GM19023 (cell line): ENCODE results near the gene FOXC2.

ENCODE experiments used
- ATAC-seq: cut with Tn5 transposase; IDR thresholded peaks from one replicate; pipeline ENCODE4 v1.9.1; 2021; ENCODE audit warnings: mild to moderate bottlenecking, moderate library complexity; ENCODE audit not compliant: unreplicated experiment

FOXC2 gene

DNA sequence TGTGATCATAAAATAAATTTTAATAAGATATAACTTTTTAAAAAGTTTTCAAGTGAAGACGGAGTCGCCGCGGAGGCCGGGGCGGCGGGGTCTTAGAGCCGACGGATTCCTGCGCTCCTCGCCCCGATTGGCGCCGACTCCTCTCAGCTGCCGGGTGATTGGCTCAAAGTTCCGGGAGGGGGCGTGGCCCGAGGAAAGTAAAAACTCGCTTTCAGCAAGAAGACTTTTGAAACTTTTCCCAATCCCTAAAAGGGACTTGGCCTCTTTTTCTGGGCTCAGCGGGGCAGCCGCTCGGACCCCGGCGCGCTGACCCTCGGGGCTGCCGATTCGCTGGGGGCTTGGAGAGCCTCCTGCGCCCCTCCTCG, at the start of gene FOXC2:
FOXC2 (plus strand) TSS at position 229 of the 365 bp plus-strand sequence. CDS start 507 bp downstream, outside the sequence.
- no peak for ATAC-seq

GRCh38 chr16:86517033-86517432, 49.6 kb upstream of the FOXC2 start:
- no peak for ATAC-seq

GRCh38 chr16:86517652-86518258, 48.9 kb upstream of the FOXC2 start:
- ATAC-seq: no peak

DNA sequence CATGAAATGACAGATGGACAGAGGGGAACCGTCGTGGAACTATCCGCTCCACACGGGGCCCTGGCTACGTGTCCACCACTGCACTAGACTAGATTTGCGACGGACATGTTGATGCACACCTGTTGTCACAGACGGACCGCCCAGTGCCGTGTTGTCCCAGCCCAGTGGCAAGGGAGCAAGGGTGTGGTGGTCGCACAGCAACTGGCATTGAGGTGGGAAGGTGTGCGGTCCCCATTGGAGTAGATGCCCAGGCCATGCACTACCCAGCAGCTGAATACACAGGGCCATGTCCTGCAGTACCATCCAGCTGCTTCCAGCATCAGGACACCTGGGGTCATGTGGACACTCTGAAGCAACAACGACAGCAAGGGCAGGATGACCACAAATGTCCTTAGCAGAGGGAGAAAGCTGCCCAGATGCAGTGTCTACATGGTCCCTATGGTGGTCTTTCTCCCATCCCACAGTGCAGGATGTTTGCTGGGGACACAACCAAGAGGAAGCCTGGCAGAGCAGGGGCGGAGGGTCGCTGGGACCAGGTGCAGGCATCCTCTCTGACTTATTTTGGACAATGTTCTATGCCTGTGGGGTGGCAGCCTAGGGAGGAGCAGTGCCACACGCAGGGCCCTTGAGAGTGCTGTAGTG, 47.5 kb upstream of the FOXC2 start:
- no peak for ATAC-seq

GRCh38 chr16:86519649-86520316, 46.8 kb upstream of the FOXC2 start:
- ATAC-seq: no peak

- ATAC-seq: no peak
Measured at GRCh38 chr16:86520317-86521210, 46.1 kb upstream of the FOXC2 start.

DNA sequence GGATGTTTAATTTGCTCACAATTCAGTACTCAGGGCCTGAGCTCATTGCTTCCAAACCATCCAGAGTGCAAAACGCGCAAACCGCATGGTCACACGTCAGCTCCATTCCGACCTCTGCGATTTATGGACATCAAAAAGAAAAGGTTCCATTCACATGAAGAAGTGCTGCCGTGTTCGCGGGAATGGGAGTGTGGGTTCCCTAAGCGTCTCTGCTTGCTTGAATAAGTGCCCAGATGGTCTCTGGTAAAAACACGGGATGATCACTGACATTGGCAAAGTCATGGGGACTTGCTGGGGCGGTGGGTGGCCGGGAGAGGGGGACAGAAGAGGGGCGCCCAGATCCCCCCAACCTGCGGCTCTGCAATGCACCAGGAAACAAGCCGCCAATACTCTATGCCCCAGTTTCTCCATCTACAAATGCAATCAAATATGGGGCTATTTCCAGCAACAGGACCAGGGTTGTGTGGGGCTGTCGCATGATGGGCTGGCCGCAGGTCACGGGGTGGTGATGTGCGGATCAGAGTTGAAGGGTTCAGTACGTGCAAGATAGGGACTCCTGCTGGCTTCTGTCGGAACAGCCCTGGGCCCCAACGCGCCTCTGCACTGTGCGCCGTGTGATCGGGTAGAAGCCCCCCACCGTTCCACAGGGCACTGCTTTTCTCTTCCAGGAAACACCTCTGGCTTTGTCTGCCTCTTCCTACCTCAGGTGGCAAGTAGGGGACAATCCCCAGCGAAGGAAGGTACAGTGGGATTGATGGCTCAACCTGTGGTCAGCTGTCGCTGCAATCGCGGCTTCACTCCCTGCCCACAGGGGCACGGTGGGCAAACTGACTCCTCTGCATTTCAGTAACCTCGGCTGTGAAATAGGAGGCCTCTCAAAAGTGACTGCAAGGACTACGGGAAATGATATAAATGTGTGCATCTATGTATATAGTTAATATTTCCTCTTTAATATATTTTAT, 45.1 kb upstream of the FOXC2 start:
- ATAC-seq: no peak

DNA sequence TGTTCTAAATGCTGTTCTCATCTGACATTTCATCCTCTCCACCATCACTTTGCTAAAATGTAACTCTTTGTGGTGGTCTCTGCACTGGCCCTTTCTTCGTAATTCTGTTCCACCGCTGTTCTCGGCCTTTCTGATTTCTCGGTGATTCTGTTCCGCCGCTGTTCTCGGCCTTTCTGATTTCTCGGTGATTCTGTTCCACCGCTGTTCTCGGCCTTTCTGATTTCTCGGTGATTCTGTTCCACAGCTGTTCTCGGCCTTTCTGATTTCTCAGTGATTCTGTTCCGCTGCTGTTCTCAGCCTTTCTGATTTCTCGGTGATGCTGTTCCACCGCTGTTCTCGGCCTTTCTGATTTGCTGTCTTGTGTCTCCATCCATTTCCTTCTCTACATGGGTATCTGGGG, 44.0 kb upstream of the FOXC2 start:
- no peak for ATAC-seq

- no peak for ATAC-seq
Measured at GRCh38 chr16:86523166-86523740, 43.4 kb upstream of the FOXC2 start.

DNA sequence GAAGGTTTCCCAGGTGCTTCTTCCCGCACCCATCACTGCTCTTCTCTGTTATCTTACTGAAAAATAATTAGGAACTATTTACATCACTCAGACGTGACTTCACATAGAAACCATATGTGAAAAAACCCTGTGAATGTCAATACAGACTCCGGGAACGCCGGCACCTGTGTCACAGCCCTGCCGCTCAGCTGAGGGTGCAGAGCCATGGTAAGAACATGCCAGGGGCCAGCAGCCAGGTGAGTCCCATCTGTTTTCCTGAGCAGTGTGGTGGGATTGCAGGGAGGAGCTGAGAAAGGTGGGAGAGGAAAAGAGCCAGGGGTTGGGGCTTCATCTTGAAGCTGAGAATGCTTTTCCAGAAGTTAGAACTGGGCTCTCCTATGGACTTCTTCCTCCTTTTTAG, 42.6 kb upstream of the FOXC2 start:
- ATAC-seq: no peak

DNA sequence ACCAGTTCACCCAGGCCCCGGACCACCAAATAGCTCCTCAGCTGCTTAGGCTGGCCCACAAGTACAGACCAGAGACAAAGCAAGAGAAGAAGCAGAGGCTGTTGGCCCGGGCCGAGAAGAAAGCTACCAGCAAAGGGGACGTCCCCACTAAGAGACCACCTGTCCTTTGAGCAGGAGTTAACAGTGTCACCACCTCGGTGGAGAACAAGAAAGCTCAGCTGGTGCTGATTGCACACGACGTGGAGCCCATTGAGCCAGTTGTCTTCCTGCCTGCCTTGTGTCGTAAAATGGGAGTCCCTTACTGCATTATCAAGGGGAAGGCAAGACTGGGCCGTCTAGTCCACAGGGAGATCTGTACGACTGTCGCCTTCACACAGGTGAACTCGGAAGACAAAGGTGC, 40.9 kb upstream of the FOXC2 start:
- ATAC-seq: no peak

GRCh38 chr16:86527366-86527765, 39.3 kb upstream of the FOXC2 start:
- ATAC-seq: no peak

DNA sequence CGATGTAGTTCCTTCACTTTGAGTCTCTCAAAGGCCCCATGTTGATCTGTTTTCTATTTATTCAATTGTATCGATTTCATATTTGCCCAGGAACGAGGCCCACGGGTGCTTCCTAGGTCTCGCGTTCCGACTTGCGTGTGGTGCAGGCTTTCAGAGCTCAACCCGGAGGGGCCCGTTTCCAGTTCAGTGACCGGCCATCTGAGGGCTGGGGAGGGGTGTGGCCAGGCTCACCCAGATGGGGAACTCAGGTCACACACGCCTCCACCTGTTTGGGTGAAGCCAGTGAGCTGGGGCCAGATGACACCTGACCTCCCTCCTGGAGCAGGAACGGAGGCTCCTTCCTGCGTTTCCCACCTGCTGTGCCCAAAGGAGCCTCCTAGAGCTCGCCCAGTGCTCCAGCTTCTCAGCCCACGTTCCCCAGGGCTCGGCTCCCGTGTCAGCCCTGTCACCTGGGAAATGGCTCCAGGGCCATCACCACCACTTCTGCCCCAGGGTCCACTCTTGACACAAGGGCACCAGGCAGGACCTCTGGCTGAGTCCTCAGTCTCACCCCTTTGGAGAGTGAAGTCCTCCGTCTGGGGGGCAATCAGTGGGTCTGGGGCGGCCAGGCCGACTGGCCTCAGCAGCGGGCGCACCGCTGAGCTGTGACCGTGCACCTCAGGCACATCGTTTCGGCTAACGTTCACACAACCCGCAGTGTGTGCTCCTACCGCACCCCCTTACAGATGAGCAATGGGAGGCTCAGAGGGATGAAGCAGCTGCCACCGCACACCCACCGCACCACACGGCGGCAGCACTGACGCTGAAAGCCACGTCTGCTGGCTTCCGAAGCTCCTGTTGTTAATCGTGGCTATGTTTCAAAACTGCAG, 38.3 kb upstream of the FOXC2 start:
- ATAC-seq: no peak

- ATAC-seq: no peak
Measured at GRCh38 chr16:86529160-86529559, 37.5 kb upstream of the FOXC2 start.

DNA sequence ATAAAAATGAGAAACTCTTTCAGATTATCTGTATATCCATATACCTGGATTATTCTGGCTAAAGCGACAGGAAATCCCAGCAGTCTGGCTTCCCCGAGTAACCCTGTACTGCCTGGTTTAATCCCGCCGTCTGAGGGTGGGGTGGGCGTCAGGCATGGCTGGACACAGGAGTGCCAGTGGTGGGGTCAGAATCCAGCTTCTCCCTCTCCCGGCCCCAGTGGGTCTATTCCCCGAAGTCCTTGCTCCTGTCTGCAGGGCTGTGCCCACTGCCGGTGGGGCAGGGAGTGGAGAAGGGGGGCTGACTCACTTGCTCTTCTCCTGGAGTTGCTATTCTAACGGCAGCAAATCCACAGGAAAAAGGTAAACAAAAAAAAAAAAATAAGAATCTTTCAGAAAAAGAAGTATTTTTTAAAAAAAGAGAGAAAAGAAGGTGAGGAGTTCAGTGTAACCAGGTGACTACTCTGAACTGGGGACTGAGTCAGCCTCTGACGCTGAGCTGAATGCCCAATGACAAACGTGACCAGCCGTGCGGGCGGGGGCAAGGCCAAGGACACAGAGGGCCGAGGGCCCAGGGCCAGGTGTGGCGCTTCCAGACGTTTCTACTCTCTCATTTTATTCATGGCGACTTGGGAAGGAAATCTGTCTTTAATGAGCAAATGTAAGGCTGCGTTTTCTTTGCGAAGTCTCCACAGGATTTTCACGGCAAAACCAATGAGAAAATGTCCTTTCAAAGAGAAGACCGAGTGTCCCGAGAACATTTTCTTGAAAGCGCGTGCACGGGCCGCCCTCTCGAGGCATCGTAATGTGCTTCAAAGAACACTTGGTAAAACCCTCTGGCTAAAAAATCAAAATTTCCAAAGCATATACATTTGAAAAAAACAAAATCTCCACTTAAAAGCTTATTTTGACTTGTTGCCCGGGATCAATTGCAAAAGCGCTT, 36.1 kb upstream of the FOXC2 start:
- ATAC-seq: no peak

- no peak for ATAC-seq
Measured at GRCh38 chr16:86531191-86531545, 35.5 kb upstream of the FOXC2 start.

DNA sequence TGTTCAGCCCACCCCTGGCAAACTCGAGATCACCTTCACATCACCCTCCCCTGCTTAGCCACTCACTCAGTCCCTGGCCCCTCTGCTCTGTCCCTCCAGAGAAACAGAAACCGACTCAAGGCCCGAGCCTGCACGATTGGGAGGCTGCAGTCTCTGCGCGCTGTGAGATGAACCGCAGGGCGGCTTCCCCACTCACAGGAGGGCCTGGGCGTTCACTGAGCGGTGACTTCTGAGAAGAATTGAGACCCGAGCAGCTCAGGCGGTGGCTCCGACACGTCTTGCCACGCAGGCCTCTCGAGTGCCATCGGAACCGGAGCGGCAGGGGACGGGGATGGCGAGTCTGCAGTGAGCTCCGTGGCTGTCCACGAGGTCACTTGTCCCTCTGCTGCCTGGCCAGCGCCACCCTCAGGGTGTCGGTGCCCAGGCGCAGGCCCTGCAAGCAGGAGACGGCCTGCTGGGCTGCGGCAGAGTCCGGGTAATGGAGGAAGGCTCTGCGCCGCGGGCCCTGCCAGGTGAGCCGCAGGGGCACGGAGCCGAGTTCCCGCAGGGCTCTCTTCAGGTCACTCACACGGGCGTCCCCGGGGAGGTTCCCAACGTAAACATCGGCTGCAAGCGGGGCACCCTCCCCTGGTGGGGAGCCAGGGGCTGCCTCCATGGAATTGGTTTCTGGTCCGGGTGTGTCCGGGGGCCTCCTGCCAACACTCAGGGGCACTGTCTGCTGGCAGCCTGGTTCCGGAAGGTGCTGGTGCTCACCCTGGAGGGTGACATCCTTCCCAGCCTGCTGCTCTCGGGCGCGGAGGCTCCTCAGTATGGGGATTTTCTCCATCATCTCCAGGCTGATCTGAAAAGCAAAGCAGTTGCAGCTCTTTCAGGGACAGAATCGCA, 34.7 kb upstream of the FOXC2 start:
- no peak for ATAC-seq
